ENCODE results near the gene GNB1L. TPM values are rescaled to one million over a fixed set of nuclear protein-coding genes. Genes with fewer than 3 reads are reported as not detected.
"Not testable (repeated sequence)": the region's sequence is repeated elsewhere in the genome, so short reads cannot be mapped to it uniquely, and the experiment has no call there.

GNB1L gene
- total RNA-seq, 4 donors from 2014 or later, result 4.3 to 7.6 (median 6.1) TPM

DNA sequence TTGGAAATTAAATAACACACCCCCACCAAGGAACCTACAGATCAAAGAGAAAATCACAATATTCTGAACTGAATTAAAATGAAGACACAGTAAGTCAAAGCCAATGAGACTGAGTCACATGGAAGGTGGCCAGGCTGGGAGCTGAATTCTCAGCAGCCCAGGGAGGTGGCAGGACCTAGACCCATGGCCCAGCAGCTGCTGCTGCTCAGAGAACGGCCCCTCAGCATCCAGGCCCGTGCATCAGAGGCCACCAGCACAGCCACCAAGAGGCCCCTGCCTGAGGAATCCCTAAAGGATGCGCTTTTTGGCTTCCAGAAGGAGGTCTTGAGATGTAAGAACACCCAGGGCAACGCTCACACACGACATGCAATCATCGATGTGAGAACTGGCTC is 59.1 kb downstream of the GNB1L start:
- ATAC-seq (ENCODE audit: low FRiP score) (no peak), DNase-seq (ENCODE audit: low spot score) (no peak)
- TF ChIP-seq, protein P1, sequence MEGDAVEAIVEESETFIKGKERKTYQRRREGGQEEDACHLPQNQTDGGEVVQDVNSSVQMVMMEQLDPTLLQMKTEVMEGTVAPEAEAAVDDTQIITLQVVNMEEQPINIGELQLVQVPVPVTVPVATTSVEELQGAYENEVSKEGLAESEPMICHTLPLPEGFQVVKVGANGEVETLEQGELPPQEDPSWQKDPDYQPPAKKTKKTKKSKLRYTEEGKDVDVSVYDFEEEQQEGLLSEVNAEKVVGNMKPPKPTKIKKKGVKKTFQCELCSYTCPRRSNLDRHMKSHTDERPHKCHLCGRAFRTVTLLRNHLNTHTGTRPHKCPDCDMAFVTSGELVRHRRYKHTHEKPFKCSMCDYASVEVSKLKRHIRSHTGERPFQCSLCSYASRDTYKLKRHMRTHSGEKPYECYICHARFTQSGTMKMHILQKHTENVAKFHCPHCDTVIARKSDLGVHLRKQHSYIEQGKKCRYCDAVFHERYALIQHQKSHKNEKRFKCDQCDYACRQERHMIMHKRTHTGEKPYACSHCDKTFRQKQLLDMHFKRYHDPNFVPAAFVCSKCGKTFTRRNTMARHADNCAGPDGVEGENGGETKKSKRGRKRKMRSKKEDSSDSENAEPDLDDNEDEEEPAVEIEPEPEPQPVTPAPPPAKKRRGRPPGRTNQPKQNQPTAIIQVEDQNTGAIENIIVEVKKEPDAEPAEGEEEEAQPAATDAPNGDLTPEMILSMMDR (IDR thresholded peaks at IDR 0.05), result no peak

DNA sequence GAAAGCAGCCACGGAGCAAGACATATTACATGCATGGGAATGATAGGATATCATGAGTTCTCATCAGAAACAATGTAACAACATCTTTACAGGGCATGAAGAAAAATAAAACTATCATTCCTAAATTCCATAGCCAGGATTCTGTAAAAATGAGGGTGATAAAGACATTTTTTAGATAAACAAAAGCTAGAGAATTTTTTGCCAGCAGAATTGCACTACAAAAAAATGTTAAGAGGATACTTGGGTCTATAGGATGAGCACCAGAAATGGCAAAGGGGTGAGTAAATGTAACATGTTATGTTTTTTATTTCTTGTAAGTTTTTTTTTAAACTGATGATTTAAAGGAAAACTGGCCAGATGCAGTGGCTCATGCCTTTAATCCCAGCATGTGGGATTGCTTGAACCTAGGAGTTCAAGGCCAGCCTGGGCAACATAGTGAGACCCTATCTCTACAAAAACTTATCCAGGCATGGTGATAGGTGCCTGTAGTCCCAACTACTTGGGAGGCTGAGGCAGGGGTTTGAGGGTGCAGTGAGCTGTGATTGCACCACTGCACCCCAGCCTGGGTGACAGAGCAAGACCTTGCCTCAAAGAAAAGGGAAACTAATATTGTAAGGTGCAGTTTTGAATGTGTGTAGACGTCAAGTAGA is 60.9 kb downstream of the GNB1L start:
- ATAC-seq (ENCODE audit: low FRiP score) (no peak), DNase-seq (ENCODE audit: low spot score) (no peak)
- TF ChIP-seq, protein P1 (IDR thresholded peaks at IDR 0.05), result no peak

DNA sequence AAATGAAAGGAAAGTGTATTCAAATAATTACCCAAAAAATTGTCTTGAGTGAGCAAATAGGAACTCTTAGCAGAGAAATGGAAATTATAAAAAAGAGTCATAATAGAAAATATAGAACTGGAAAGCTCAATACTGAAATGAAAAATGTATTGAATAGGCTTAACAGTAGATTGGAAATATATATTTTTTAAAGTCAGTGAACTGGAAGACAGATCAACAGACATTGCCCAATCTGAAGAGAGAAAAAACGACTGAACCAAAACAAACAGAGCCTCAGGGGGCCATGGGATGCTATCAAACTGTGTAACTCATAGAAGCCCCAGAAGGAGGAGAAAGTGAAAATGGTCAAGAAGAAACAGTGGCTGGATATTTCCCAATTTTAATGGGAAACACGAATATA is 61.5 kb downstream of the GNB1L start:
- DNase-seq (ENCODE audit: low spot score) (no peak), ATAC-seq (ENCODE audit: low FRiP score) (no peak)
- TF ChIP-seq, protein P1 (IDR thresholded peaks at IDR 0.05), result no peak

DNA sequence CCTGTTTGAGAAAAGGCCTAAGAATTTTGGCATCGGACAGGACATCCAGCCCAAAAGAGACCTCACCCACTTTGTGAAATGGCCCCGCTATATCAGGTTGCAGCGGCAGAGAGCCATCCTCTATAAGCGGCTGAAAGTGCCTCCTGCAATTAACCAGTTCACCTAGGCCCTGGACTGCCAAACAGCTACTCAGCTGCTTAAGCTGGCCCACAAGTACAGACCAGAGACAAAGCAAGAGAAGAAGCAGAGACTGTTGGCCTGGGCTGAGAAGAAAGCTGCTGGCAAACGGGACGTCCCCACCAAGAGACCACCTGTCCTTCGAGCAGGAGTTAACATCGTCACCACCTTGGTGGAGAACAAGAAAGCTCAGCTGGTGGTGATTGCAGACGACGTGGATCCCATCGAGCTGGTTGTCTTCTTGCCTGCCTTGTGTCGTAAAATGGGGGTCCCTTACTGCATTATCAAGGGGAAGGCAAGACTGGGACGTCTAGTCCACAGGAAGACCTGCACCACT is 62.2 kb downstream of the GNB1L start:
- DNase-seq (ENCODE audit: low spot score); ATAC-seq (ENCODE audit: low FRiP score): not testable (repeated sequence)

DNA sequence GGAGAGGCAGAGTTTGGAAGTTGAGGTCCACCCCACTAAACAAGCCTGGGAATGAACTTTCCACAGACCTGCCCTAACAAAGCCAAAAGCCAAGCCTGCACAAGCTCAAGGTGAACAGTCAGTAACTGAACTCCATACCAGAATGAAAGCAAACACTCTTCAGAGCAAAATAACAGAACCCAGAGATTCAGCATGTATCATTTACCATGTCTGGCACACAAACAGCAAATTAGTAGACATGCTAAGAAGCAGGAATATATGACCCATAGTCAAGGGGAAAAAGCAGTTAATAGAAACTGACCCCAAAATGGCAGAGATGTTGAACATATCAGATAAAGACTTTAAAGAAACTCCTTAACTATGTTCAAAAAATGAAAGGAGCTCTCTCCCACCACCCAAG is 62.8 kb downstream of the GNB1L start:
- TF ChIP-seq, protein P1 (IDR thresholded peaks at IDR 0.05), result no peak
- no peak for DNase-seq (ENCODE audit: low spot score)
- ATAC-seq (ENCODE audit: low FRiP score), result no peak

DNA sequence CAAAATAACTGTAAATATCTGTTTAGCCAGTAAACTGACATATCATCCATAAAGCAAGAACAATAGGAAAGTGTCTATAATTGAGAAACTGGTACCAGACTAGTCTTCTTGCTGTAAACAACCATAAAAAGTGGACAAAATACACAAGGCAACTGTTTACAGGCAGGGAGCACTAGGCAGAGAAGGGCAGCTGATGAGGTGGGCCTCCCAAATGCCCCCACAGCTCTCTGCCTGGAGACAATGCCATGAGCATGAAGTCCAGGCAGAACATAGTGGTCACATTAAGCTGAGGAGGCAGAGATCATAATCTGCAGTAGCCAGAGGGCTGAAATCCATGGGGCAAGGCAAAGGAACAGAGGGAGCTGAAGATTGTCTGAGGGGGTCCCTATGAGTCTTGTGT is 63.4 kb downstream of the GNB1L start:
- TF ChIP-seq, protein P1 (IDR thresholded peaks at IDR 0.05), result no peak
- DNase-seq (ENCODE audit: low spot score) (no peak), ATAC-seq (ENCODE audit: low FRiP score) (no peak)

DNA sequence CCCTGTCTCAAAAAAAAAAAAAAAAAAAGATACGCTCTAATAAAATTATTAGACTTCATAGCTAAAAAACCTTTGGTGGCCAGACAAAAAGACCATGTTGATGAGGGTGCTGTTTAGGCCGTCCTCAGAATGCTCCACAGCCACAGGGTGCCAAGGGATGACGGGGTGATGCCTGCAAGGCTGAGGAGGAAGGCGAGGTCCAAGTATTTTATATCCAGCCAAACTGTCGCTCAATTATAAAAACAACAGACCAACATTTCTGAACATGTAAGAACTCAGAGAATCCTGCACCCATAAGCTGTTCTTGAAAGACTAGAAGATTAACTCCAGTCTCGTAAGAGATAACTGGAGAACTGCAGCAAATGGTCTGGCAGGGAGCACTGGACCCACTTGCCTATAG is 64.8 kb downstream of the GNB1L start:
- TF ChIP-seq, protein P1 (IDR thresholded peaks at IDR 0.05), result no peak
- ATAC-seq (ENCODE audit: low FRiP score), result no peak
- no peak for DNase-seq (ENCODE audit: low spot score)
